ENCODE measurements around the gene RRAGC. TPM values are rescaled to one million over a fixed set of nuclear protein-coding genes. Genes with fewer than 3 reads are reported as not detected.

The RRAGC gene
- total RNA-seq, 2 donors from 2014 or later, result 17.2 to 20.2 TPM

DNA sequence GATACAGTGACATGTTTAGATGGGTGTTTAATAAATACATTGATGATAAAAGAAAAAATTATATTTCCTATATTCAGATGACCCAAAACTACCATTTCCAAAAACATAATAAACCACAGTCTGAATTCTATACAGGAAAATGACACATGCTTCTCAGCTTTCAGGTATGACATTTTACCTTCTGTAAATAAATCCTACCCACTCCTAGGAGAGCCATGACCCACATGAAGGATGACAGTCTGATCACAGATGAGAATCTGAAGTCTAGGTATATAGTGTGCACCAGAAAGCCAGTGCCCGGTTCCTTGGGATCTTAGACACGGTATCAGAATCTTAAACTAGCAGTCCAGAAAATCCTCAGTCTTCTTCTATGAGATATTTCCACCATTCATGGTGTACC, 25.5 kb upstream of the RRAGC start:
- Histone ChIP-seq H3K4me3 (no peak overlapping the region), H3K27ac (no peak overlapping the region), H3K9me3 (no peaks in the 10 kb centered on the region), H3K27me3 (replicated peaks; ENCODE audit: insufficient read depth) (no peaks in the 10 kb centered on the region), H3K36me3 (no peaks in the 10 kb centered on the region), H3K4me1 (ENCODE audit: control insufficient read depth in 1 of 2, low read depth in 2 of 2) (no peaks in the 10 kb centered on the region)
- no peak for DNase-seq (ENCODE audit: low spot score)
- ATAC-seq (ENCODE audit: insufficient number of reproducible peaks, low FRiP score, low read depth), result no peak
- TF ChIP-seq CTCF (IDR thresholded peaks at IDR 0.05), result no peak

DNA sequence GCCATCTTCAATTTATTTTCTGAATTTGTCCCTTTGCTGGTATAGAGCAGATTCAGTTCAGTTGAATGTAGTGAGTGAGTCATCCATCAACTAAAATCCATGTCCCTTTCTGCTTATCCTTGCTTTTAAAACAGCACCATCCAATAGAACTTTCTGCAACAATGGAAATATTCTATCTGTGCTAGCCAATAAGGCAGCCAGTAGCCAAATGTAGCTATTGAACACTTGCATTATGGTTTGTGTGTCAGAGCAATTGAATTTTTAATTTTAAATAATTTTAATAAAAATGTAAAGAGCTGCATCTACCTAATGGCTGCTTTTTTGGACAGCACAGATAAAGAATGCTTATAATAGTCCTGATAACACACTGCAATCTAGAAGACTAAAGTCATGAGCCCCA, 21.9 kb upstream of the RRAGC start, which contains the start of gene GJA9:
TSS of gene GJA9 (minus strand) at position 101 of the 400 bp plus-strand sequence. CDS start 5,489 bp downstream, outside the sequence.
- no peak for DNase-seq (ENCODE audit: low spot score)
- H3K27ac ChIP-seq, result no peak within 1 kb of the TSS
- no peak within 1 kb of the TSS for H3K4me3 ChIP-seq
- no peaks in the 10 kb centered on the region for H3K9me3 ChIP-seq
- no peak for TF ChIP-seq CTCF (IDR thresholded peaks at IDR 0.05)
- H3K36me3 ChIP-seq, result no peaks in the 10 kb centered on the region
- H3K4me1 ChIP-seq (ENCODE audit: control insufficient read depth in 1 of 2, low read depth in 2 of 2), result no peaks in the 10 kb centered on the region
- H3K27me3 ChIP-seq (replicated peaks; ENCODE audit: insufficient read depth), result no peaks in the 10 kb centered on the region
- ATAC-seq (ENCODE audit: insufficient number of reproducible peaks, low FRiP score, low read depth), result no peak

DNA sequence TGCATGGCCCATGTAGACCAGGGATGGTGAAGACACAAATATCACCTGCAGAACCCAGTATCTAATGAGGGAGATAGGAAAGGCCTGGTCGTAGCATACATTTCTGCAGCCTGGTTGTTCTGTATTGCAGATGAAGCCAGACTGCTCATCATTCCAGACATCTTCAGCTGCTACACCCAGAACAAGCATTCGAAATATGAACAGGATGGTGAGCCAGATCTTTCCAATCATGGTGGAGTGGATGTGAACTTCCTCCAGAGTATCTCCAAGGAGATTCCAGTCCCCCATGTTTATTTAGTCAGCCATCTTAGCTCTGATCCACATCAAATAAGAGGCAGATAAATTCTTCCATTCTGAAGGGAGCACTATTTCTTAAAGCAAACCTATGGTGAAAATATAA, 16.2 kb upstream of the RRAGC start:
- Histone ChIP-seq H3K4me3 (no peak overlapping the region), H3K27ac (no peak overlapping the region), H3K27me3 (replicated peaks; ENCODE audit: insufficient read depth) (no peaks in the 10 kb centered on the region), H3K9me3 (no peaks in the 10 kb centered on the region), H3K4me1 (ENCODE audit: control insufficient read depth in 1 of 2, low read depth in 2 of 2) (peaks cover 5 to 20% of the 10 kb centered on the region in 2 donors), H3K36me3 (no peaks in the 10 kb centered on the region)
- no peak for DNase-seq (ENCODE audit: low spot score)
- TF ChIP-seq CTCF (IDR thresholded peaks at IDR 0.05), result no peak
- ATAC-seq (ENCODE audit: insufficient number of reproducible peaks, low FRiP score, low read depth), result no peak

GRCh38 chr1:38873027-38873969, 13.7 kb upstream of the RRAGC start, which contains the start of gene MYCBP:
Gene MYCBP (minus strand): TSS chr1:38873348. CDS start chr1:38873305, 43 bp downstream.
- Histone ChIP-seq H3K27me3 (replicated peaks; ENCODE audit: insufficient read depth) (no peaks in the 10 kb centered on the region), H3K4me1 (ENCODE audit: control insufficient read depth in 1 of 2, low read depth in 2 of 2) (peaks cover 5 to 20% of the 10 kb centered on the region in 2 donors), H3K36me3 (no peaks in the 10 kb centered on the region), H3K27ac (peak within 1 kb of the TSS; percentile 28 to 49), H3K9me3 (no peaks in the 10 kb centered on the region), H3K4me3 (peak within 1 kb of the TSS; percentile 83)
- DNase-seq (ENCODE audit: low spot score), result peak; percentile 73
- TF ChIP-seq CTCF (IDR thresholded peaks at IDR 0.05), result peak; percentile 35
- peak; percentile 97 for ATAC-seq (ENCODE audit: insufficient number of reproducible peaks, low FRiP score, low read depth)

DNA sequence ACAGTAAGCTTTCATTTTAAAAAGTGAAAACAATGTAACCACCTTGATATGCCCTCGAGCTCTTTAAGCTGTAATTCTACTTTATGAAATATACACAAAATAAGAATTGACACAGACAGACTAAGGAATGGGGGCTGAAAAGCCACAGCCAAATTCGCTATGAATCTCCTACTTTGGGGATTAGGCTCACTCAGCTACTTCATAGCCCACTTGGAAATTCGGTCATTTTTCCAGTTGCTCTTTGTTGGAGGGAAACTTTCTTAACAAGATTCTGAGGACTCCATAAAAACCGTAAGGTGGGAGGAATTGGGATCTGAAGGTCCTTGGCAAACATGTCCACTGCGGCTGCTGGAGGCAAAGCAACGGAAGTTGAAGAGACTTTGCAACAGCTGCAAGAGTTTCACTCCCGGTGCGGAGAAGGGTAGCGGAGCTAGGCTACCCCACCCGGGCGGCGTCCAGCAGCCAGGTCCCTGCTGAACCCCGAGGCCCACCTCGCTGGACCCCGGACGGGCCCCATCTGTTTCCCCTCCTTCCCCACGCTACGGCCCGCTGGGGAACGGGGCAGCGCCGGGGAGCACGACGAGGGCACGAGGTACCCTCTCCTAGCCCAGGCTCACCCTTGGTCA, 12.9 kb upstream of the RRAGC start:
- Histone ChIP-seq H3K4me3 (peak overlapping the region; percentile 83), H3K27me3 (replicated peaks; ENCODE audit: insufficient read depth) (no peaks in the 10 kb centered on the region), H3K9me3 (no peaks in the 10 kb centered on the region), H3K4me1 (ENCODE audit: control insufficient read depth in 1 of 2, low read depth in 2 of 2) (peaks cover 5 to 20% of the 10 kb centered on the region in 2 donors), H3K27ac (peak overlapping the region in 1 of 2 donors; percentile 22), H3K36me3 (no peaks in the 10 kb centered on the region)
- DNase-seq (ENCODE audit: low spot score) (no peak), ATAC-seq (ENCODE audit: insufficient number of reproducible peaks, low FRiP score, low read depth) (no peak)
- TF ChIP-seq CTCF (IDR thresholded peaks at IDR 0.05), result no peak

Data from thoracic aorta (tissue), 2 donors.